22Rv1 (cell line): Measurements from ENCODE around the gene CCDC7.
"Not testable (repeated sequence)": the region's sequence is repeated elsewhere in the genome, so short reads cannot be mapped to it uniquely, and the experiment has no call there.

Source experiments
- H3K27ac ChIP-seq: fragments of 450-650 bp; 2 replicates; pipeline ENCODE4 v1.5.1; 2017
- CTCF ChIP-seq: fragments of 450-650 bp; IDR thresholded peaks from 2 replicates; pipeline ENCODE4 v1.5.1; 2017; ENCODE audit warnings: mild to moderate bottlenecking
- ZFX ChIP-seq: fragments of 450-650 bp; IDR thresholded peaks from 2 replicates; pipeline ENCODE4 v1.6.1; 2017; ENCODE audit warnings: antibody characterized with exemption, borderline replicate concordance

CCDC7 gene

GRCh38 chr10:32650246-32650655 lies 204.3 kb downstream of the CCDC7 start:
- H3K27ac ChIP-seq: no peak overlapping the region
- TF ChIP-seq CTCF (no peak), ZFX (no peak)

- not testable (repeated sequence) for H3K27ac ChIP-seq
Measured at GRCh38 chr10:32657430-32657829, 211.5 kb downstream of the CCDC7 start.

- no peak overlapping the region for H3K27ac ChIP-seq
- TF ChIP-seq ZFX (no peak), CTCF (no peak)
Measured at GRCh38 chr10:32661346-32661745, 215.4 kb downstream of the CCDC7 start.

- TF ChIP-seq ZFX: no peak
- no peak for TF ChIP-seq CTCF
Measured at GRCh38 chr10:32680803-32681557, 235.0 kb downstream of the CCDC7 start.

GRCh38 chr10:32684291-32684690 lies 238.4 kb downstream of the CCDC7 start:
- no peak overlapping the region for H3K27ac ChIP-seq
- TF ChIP-seq CTCF (no peak), ZFX (no peak)

More at GRCh38 chr10:32680803-32681557, 235.0 kb downstream of the CCDC7 start:
- H3K27ac ChIP-seq: no peak overlapping the region

GRCh38 chr10:32687116-32687515 lies 241.2 kb downstream of the CCDC7 start:
- TF ChIP-seq CTCF: no peak
- TF ChIP-seq ZFX: no peak
- H3K27ac ChIP-seq: no peak overlapping the region

- TF ChIP-seq ZFX (no peak), CTCF (no peak)
- no peak overlapping the region for H3K27ac ChIP-seq
Measured at GRCh38 chr10:32687546-32687945, 241.6 kb downstream of the CCDC7 start.

GRCh38 chr10:32692174-32692573 lies 246.2 kb downstream of the CCDC7 start:
- no peak overlapping the region for H3K27ac ChIP-seq
- no peak for TF ChIP-seq ZFX
- TF ChIP-seq CTCF: no peak
